ENCODE data around the gene OTOG.

OTOG gene

GRCh38 chr11:17691976-17692375 lies 144.9 kb downstream of the OTOG start:
- TF ChIP-seq CTCF (IDR thresholded peaks at IDR 0.05) (no peak), ZFX (IDR thresholded peaks at IDR 0.05; ENCODE audit: borderline replicate concordance) (no peak)
- H3K27ac ChIP-seq = no peak overlapping the region

- no peak overlapping the region for H3K27ac ChIP-seq
- no peak for TF ChIP-seq CTCF (IDR thresholded peaks at IDR 0.05)
- TF ChIP-seq ZFX (IDR thresholded peaks at IDR 0.05; ENCODE audit: borderline replicate concordance) = no peak
These were observed 145.9 kb downstream of the OTOG start for GRCh38 chr11:17692931-17693330.

- no peak for TF ChIP-seq ZFX (IDR thresholded peaks at IDR 0.05; ENCODE audit: borderline replicate concordance)
- no peak for TF ChIP-seq CTCF (IDR thresholded peaks at IDR 0.05)
- H3K27ac ChIP-seq = no peak overlapping the region
These were observed 146.5 kb downstream of the OTOG start for GRCh38 chr11:17693531-17693930.

GRCh38 chr11:17694494-17695110 lies 147.5 kb downstream of the OTOG start:
- TF ChIP-seq ZFX (IDR thresholded peaks at IDR 0.05; ENCODE audit: borderline replicate concordance) = no peak
- no peak overlapping the region for H3K27ac ChIP-seq

GRCh38 chr11:17695454-17696441 lies 148.7 kb downstream of the OTOG start:
- TF ChIP-seq ZFX (IDR thresholded peaks at IDR 0.05; ENCODE audit: borderline replicate concordance) (no peak), CTCF (IDR thresholded peaks at IDR 0.05) (no peak)
- no peak overlapping the region for H3K27ac ChIP-seq

GRCh38 chr11:17696741-17697140 lies 149.7 kb downstream of the OTOG start:
- no peak overlapping the region for H3K27ac ChIP-seq
- TF ChIP-seq CTCF (IDR thresholded peaks at IDR 0.05) = no peak
- no peak for TF ChIP-seq ZFX (IDR thresholded peaks at IDR 0.05; ENCODE audit: borderline replicate concordance)

All from 22Rv1 (cell line).